DOHH2 (cell line): ENCODE measurements around the gene NUDT14.

ENCODE experiments used
- H3F3A ChIP-seq: fragments of 200-600 bp; sonication (generic), shearing (Covaris generic); 2 replicates; pipeline ENCODE4 v1.6.0; 2016; ENCODE audit warnings: antibody characterized with exemption, mild to moderate bottlenecking; ENCODE audit not compliant: control insufficient read depth, insufficient read depth
- H3K27ac ChIP-seq: fragments of 200-600 bp; sonication (generic); 2 replicates; pipeline ENCODE4 v1.5.1; 2014; ENCODE audit warnings: low read depth, mild to moderate bottlenecking, low read length, moderate library complexity
- H3K27me3 ChIP-seq: fragments of 200-600 bp; sonication (generic); 2 replicates; pipeline ENCODE4 v1.6.1; 2014; ENCODE audit warnings: mild to moderate bottlenecking, low read length, mixed read lengths; ENCODE audit not compliant: control insufficient read depth
- H3K36me3 ChIP-seq: fragments of 200-600 bp; sonication (generic); 2 replicates; pipeline ENCODE4 v1.6.1; 2014; ENCODE audit warnings: mild to moderate bottlenecking, low read length, moderate library complexity, mixed read lengths; ENCODE audit not compliant: control insufficient read depth
- H3K4me1 ChIP-seq: fragments of 200-600 bp; sonication (generic); 2 replicates; pipeline ENCODE4 v1.6.1; 2014; ENCODE audit warnings: mild to moderate bottlenecking, low read length, mixed read lengths; ENCODE audit not compliant: control insufficient read depth
- H3K4me2 ChIP-seq: fragments of 200-600 bp; sonication (generic); 2 replicates; pipeline ENCODE4 v1.6.0; 2014; ENCODE audit warnings: mild to moderate bottlenecking, low read length, moderate library complexity
- H3K4me3 ChIP-seq: fragments of 200-600 bp; sonication (generic); 2 replicates; pipeline ENCODE4 v1.5.1; 2014; ENCODE audit warnings: mild to moderate bottlenecking, low read length, mixed read lengths
- H3K79me2 ChIP-seq: fragments of 200-600 bp; sonication (generic); 2 replicates; pipeline ENCODE4 v1.6.1; 2014; ENCODE audit warnings: mild to moderate bottlenecking, low read length, mixed read lengths; ENCODE audit not compliant: control insufficient read depth
- H3K9me2 ChIP-seq: fragments of 200-600 bp; sonication (generic); replicated peaks from 2 replicates; pipeline ENCODE4 v1.6.1; 2014; ENCODE audit warnings: mild to moderate bottlenecking, low read length, mixed read lengths; ENCODE audit not compliant: control insufficient read depth
- H3K9me3 ChIP-seq: fragments of 200-600 bp; sonication (generic); 2 replicates; pipeline ENCODE4 v1.6.1; 2014; ENCODE audit warnings: antibody characterized with exemption, low read length, mixed read lengths; ENCODE audit not compliant: control insufficient read depth, insufficient read depth
- H4K20me1 ChIP-seq: fragments of 200-600 bp; sonication (generic); 2 replicates; pipeline ENCODE4 v1.6.0; 2014; ENCODE audit warnings: low read depth, mild to moderate bottlenecking, antibody characterized with exemption, low read length, moderate library complexity; ENCODE audit not compliant: control insufficient read depth, insufficient read depth
- CTCF ChIP-seq: fragments of 200-600 bp; sonication (generic); IDR thresholded peaks from one replicate; pipeline ENCODE4 v1.5.1; 2014; ENCODE audit warnings: antibody characterized with exemption, mild to moderate bottlenecking, low read depth, low read length; ENCODE audit not compliant: poor library complexity, severe bottlenecking
- EZH2phosphoT487 ChIP-seq: fragments of 200-600 bp; sonication (generic); IDR thresholded peaks from 2 replicates; pipeline ENCODE4 v1.6.1; 2017; ENCODE audit warnings: borderline replicate concordance, mild to moderate bottlenecking, antibody characterized with exemption, low read length, moderate library complexity, mixed read lengths

NUDT14 gene

GRCh38 chr14:105163040-105163742, 17.9 kb downstream of the NUDT14 start:
- Histone ChIP-seq H3F3A (no peaks in the 10 kb centered on the region), H3K79me2 (no peaks in the 10 kb centered on the region), H3K9me3 (no peaks in the 10 kb centered on the region), H3K4me2 (no peak overlapping the region), H3K36me3 (no peaks in the 10 kb centered on the region), H3K4me3 (no peak overlapping the region), H3K4me1 (peaks cover 3% of the 10 kb centered on the region), H3K9me2 (no peaks in the 10 kb centered on the region), H4K20me1 (no peaks in the 10 kb centered on the region), H3K27me3 (peaks cover 13% of the 10 kb centered on the region), H3K27ac (no peak overlapping the region)
- TF ChIP-seq EZH2phosphoT487, result no peak
- TF ChIP-seq CTCF, result no peak

- no peaks in the 10 kb centered on the region for H3F3A ChIP-seq
- no peak for TF ChIP-seq EZH2phosphoT487
- TF ChIP-seq CTCF, result no peak
- no peak overlapping the region for H3K27ac ChIP-seq
- H3K27me3 ChIP-seq, result peaks cover 10% of the 10 kb centered on the region
- no peaks in the 10 kb centered on the region for H4K20me1 ChIP-seq
- no peak overlapping the region for H3K4me3 ChIP-seq
- H3K79me2 ChIP-seq, result no peaks in the 10 kb centered on the region
- H3K36me3 ChIP-seq, result no peaks in the 10 kb centered on the region
- H3K9me2 ChIP-seq, result no peaks in the 10 kb centered on the region
- no peaks in the 10 kb centered on the region for H3K9me3 ChIP-seq
- H3K4me1 ChIP-seq, result peaks cover under 1% of the 10 kb centered on the region; the same call in 1 of the 2 replicates
- H3K4me2 ChIP-seq, result no peak overlapping the region
Observed at GRCh38 chr14:105162669-105162979, 18.5 kb downstream of the NUDT14 start.

GRCh38 chr14:105161964-105162668, 19.0 kb downstream of the NUDT14 start:
- Histone ChIP-seq H3K4me2 (no peak overlapping the region), H3K4me1 (no peaks in the 10 kb centered on the region), H3K27me3 (peaks cover 8% of the 10 kb centered on the region), H3K36me3 (no peaks in the 10 kb centered on the region), H3K4me3 (no peak overlapping the region), H3K79me2 (no peaks in the 10 kb centered on the region), H3K9me3 (no peaks in the 10 kb centered on the region), H3F3A (no peaks in the 10 kb centered on the region), H4K20me1 (no peaks in the 10 kb centered on the region), H3K27ac (no peak overlapping the region), H3K9me2 (no peaks in the 10 kb centered on the region)
- TF ChIP-seq EZH2phosphoT487 (no peak), CTCF (no peak)
